ENCODE measurements around the gene NSMCE1.
"Not testable (repeated sequence)": the region's sequence is repeated elsewhere in the genome, so short reads cannot be mapped to it uniquely, and the experiment has no call there.

NSMCE1 gene

DNA sequence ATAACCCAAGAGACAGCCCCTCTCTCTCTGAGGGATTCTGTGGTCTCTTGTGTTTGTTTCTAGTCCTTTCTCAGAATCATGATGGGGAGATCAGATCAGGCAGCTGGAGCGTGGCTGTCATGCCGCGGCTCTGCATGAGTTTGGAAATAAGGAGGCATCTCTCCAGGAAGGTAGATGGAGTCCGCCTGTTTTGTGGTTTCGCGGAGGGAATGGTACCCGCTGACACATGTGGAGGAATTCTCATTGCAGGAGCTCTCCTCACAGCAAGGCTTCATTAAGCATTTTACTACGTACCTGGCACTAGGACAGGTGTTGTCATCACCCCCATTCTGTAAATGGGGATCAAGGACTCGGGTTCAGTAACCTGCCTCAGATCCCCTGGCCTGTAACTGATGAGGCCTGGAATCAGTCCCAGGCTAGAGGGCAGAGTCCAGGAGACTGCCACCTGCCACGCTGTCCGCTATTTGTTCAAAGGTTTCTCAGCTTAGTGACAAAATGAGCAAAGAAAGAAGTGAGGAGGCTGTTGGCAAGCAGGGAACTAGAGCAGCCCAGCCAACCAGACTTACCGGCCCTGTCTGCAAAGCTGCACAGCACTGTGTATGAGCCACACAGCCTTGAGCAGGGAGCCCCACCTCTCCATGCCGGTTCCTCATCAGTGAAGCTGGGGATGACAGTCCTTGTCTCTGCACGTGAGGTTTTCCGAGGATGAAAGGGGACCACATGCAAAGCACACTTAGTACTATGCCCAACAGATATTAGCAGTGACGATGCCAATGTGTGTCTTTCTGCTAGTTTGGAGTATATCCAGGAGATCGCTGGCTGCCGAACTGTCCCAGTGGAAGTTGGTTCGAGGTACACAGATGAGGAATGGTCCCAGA, 54.2 kb downstream of the NSMCE1 start:
- DNase-seq (ENCODE audit: low spot score): no peak

- DNase-seq (ENCODE audit: low spot score): no peak
Measured at GRCh38 chr16:27211026-27211425, 57.5 kb downstream of the NSMCE1 start.

GRCh38 chr16:27210174-27210573, 58.4 kb downstream of the NSMCE1 start:
- DNase-seq (ENCODE audit: low spot score): no peak

GRCh38 chr16:27209591-27209990, 59.0 kb downstream of the NSMCE1 start:
- DNase-seq (ENCODE audit: low spot score): no peak

- no peak for DNase-seq (ENCODE audit: low spot score)
Measured at GRCh38 chr16:27208796-27209195, 59.8 kb downstream of the NSMCE1 start.

GRCh38 chr16:27208081-27208680, 60.4 kb downstream of the NSMCE1 start:
- DNase-seq (ENCODE audit: low spot score): no peak

- not testable (repeated sequence) for DNase-seq (ENCODE audit: low spot score)
Measured at GRCh38 chr16:27207121-27207520, 61.5 kb downstream of the NSMCE1 start.

DNA sequence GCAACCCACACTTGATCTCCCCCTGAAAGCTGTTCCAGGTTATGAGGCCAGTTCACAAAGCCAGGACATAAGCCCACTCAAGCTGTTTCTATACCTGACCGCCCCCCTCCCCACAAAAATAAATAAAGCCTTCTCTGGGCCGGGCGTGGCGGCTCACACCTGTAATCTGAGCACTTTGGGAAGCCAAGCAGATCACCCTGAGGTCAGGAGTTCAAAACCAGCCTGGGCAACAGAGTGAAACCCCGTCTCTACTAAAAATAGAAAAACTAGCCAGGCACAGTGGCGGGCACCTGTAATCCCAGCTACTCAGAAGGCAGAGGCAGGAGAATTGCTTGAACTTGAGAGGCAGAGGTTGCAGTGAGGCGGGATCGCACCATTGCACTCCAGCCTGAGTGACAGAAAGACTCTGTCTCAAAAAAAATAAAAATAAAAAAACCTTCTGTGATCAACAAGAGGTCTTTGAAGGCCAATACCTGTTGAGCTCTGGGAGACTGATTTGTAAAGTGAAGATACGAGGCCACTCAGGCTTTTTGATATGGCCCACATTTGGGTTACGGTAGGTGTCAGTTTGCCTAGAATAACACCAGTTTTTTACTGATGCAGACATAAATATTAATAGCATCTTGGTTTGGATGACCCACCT, 63.0 kb downstream of the NSMCE1 start:
- no peak for DNase-seq (ENCODE audit: low spot score)

GRCh38 chr16:27204312-27204915, 64.2 kb downstream of the NSMCE1 start:
- no peak for DNase-seq (ENCODE audit: low spot score)

DNA sequence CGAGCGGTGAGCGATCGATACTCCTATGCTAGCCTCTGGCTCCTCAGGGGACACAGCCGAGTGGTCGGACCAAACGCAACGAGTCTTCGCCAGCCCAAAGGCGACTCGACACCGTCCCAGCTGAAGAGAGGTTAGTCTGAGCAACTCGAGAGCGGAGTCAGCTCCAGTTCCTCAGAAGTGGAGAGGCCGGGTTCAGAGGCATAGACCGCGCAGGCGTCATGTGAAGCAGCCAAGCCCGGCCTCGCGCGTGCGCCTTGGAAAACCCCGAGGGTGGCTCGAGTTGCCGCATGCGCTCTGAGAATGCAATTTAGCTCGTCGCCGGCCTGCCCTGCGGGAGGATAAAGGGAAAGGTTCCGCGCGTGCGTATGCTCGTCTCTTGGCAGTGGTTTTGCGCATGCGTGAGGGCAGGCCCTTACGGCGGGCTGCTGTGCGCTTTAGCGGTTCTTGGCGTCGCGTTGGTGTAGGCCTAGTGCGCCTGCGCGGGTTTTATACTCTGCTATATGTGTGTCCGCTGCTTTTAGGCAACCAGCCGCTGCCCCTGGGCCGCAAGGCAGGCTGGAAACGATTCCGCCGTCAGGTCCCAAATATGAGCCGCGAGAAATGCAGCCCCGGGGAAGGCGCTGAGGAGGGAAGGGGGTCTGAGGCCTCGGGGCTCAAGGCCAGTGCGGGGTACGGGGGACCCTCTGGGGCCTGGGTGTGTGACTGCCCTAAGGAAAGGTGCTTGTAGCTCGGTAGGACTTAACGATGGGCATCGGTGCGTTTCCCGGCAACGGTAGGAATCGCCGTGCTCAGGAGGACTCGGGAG, 64.9 kb downstream of the NSMCE1 start, which contains the start of gene KDM8:
Gene KDM8, plus strand, starts transcription at position 20 of the 805 bp plus-strand sequence. CDS start 6,598 bp downstream, outside the sequence.
- DNase-seq (ENCODE audit: low spot score): peak; percentile 100

GRCh38 chr16:27202923-27203506, 65.6 kb downstream of the NSMCE1 start:
- peak; percentile 92 for DNase-seq (ENCODE audit: low spot score)

- not testable (repeated sequence) for DNase-seq (ENCODE audit: low spot score)
Measured at GRCh38 chr16:27200914-27201313, 67.7 kb downstream of the NSMCE1 start.

GRCh38 chr16:27199736-27200135, 68.8 kb downstream of the NSMCE1 start:
- DNase-seq (ENCODE audit: low spot score): peak; percentile 56

DNA sequence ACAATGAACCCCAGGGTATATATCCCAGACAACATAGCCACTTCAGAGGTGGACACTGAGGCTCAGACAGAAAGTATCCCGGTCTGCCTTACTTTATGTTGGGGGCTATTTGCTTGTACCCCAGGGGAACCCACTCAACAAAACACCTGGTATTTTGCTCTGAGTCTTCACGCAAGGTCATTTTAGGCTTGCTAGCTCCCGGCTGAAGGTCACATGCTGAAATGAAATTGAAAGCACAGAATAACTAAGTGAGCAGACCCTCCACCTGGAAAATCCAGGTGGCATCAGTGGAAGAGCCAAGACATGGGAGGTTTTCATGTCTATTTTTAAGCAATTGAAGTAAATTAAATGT, 69.4 kb downstream of the NSMCE1 start:
- no peak for DNase-seq (ENCODE audit: low spot score)

GRCh38 chr16:27198451-27199234, 69.9 kb downstream of the NSMCE1 start:
- no peak for DNase-seq (ENCODE audit: low spot score)

DNA sequence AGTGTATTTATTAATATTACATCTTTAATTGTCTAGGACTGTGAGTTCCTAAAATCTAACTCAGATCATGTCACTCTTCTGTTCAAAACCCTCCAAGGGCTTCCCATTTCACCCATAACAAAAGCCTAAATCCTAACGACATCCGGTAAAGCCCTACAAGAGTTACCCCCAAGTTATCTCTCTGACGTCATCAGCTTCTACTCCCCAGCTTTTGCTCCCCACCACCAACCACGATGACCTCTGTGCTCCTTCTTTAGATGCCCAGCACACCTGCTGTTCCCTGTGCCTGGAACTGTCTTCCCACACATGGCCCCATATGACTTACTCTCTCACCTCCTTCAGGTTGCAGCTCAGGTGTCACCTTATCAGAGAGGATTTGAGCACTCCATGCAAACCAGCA, 71.6 kb downstream of the NSMCE1 start:
- DNase-seq (ENCODE audit: low spot score): no peak

- peak; percentile 84 for DNase-seq (ENCODE audit: low spot score)
Measured at GRCh38 chr16:27195941-27196595, 72.5 kb downstream of the NSMCE1 start.

- DNase-seq (ENCODE audit: low spot score): no peak
Measured at GRCh38 chr16:27195076-27195741, 73.4 kb downstream of the NSMCE1 start.

- DNase-seq (ENCODE audit: low spot score): no peak
Measured at GRCh38 chr16:27193300-27193990, 75.1 kb downstream of the NSMCE1 start.
